Smooth muscle cell (in vitro differentiated cells): Measurements from ENCODE around the gene ZNF750. TPM values are rescaled to one million over a fixed set of nuclear protein-coding genes. Genes with fewer than 3 reads are reported as not detected.
A peak's percentile ranks its signal among the peaks of the same experiment; 100 is the strongest.

Experiments
- DNase-seq: peaks from one replicate; lab custom pipeline; 2025; ENCODE audit not compliant: unreplicated experiment; lab: John Stamatoyannopoulos, UW
- H2AFZ ChIP-seq: fragments of 200-600 bp; sonication (generic); 2 replicates; pipeline ENCODE4 v1.6.0; 2016; ENCODE audit warnings: antibody characterized with exemption, low read depth, mild to moderate bottlenecking
- H3F3A ChIP-seq: fragments of 200-600 bp; sonication (generic); 2 replicates; pipeline ENCODE4 v1.6.0; 2017; ENCODE audit warnings: antibody characterized with exemption, low read depth
- H3K27ac ChIP-seq: fragments of 200-600 bp; sonication (generic); 2 replicates; pipeline ENCODE4 v1.5.1; 2016; ENCODE audit warnings: low read depth, mild to moderate bottlenecking
- H3K27me3 ChIP-seq: fragments of 200-600 bp; sonication (generic); 2 replicates; pipeline ENCODE4 v1.6.1; 2016; ENCODE audit warnings: low read depth, mild to moderate bottlenecking
- H3K36me3 ChIP-seq: fragments of 200-600 bp; sonication (generic); 2 replicates; pipeline ENCODE4 v1.5.1; 2016; ENCODE audit warnings: low read depth
- H3K4me1 ChIP-seq: fragments of 200-600 bp; sonication (generic); 2 replicates; pipeline ENCODE4 v1.5.1; 2016; ENCODE audit warnings: low read depth
- H3K4me2 ChIP-seq: fragments of 200-600 bp; sonication (generic); 2 replicates; pipeline ENCODE4 v1.6.0; 2016; ENCODE audit warnings: mild to moderate bottlenecking
- H3K4me3 ChIP-seq: fragments of 200-600 bp; sonication (generic); 2 replicates; pipeline ENCODE4 v1.5.1; 2016; ENCODE audit warnings: mild to moderate bottlenecking
- H3K79me2 ChIP-seq: fragments of 200-600 bp; sonication (generic); 2 replicates; pipeline ENCODE4 v1.6.0; 2016; ENCODE audit warnings: low read depth, mild to moderate bottlenecking
- H3K9ac ChIP-seq: fragments of 200-600 bp; sonication (generic); 2 replicates; pipeline ENCODE4 v1.6.0; 2016; ENCODE audit warnings: low read depth
- H3K9me3 ChIP-seq: fragments of 200-600 bp; sonication (generic); replicated peaks from 2 replicates; pipeline ENCODE4 v1.5.1; 2016; ENCODE audit warnings: low read depth
- H4K20me1 ChIP-seq: fragments of 200-600 bp; sonication (generic); 2 replicates; pipeline ENCODE4 v1.6.0; 2016; ENCODE audit warnings: low read depth
- WGBS: methylation state at CpG from one replicate; pipeline ENCODE4 v1.1.7; 2016; ENCODE audit warnings: low lambda C conversion rate; 5-methylcytosine and 5-hydroxymethylcytosine counted together
- polyA plus RNA-seq: library from polyadenylated mRNA; unstranded; fragments of >200 nt; fragmentation: Nextera tagmentation; extraction: Ambion mirVana; gene quantifications from 2 replicates; pipeline ENCODE4 v1.2.1, GENCODE V29; 2016
- total RNA-seq: library from RNA; depleted of rRNA; stranded (reverse); fragments of >200 nt; gene quantifications from 2 replicates; pipeline ENCODE4 v1.2.3, GENCODE V29; 2014
- TF ChIP-seq, protein P1 (sequence below): fragments of 200-600 bp; sonication (generic); IDR thresholded peaks from 2 replicates; pipeline ENCODE4 v1.5.1; 2017; ENCODE audit warnings: borderline replicate concordance, mild to moderate bottlenecking, antibody characterized with exemption; ENCODE audit not compliant: insufficient read depth, poor library complexity, severe bottlenecking

ZNF750 gene
- total RNA-seq (4.5 and 7.1 TPM in 2 replicates), polyA plus RNA-seq (0.93 and 3.2 TPM in 2 replicates)

DNA sequence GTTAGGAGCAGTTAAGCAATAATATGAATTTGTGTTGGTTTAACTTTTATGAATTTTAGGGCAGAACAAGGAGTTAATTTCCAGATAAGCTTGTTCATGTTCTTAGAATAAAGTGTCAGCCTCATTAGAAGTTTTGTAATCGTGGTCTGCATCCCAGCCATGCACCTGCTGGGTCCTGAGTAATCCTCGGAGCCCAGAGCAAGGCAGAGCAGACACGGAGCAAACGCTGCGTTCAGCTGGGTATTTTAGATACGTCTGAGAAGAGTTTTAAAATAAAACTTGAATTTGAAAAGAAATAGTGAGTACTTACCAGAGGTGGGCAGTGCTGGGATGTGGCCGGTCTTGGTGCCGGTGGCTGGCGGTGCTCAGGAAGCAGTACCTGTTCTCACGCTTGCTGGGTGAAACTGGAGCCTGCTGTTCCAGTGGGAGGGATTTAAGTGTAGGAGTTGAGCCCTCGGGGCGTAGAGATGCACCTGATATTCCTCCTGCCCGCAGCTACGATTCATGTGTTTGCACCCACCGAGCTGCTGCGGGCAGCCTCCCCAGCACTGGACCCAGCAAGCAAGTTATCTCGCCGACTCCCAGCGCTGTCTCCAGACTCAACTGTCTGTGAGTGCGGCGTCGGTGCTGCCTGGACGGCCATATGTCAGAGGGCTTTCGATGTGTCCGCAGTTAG, at the start of gene ZNF750:
Gene ZNF750, minus strand, starts transcription at position 406 of the 676 bp plus-strand sequence. CDS start 7,568 bp downstream, outside the sequence.
- Histone ChIP-seq H2AFZ (no peak within 1 kb of the TSS), H3K4me1 (peaks cover 27% of the 10 kb centered on the region), H3K4me3 (peak within 1 kb of the TSS; percentile 42), H3K79me2 (no peaks in the 10 kb centered on the region), H3K9me3 (no peaks in the 10 kb centered on the region), H3K27me3 (no peaks in the 10 kb centered on the region), H4K20me1 (no peaks in the 10 kb centered on the region), H3K36me3 (no peaks in the 10 kb centered on the region), H3K4me2 (peak within 1 kb of the TSS; percentile 79), H3K9ac (peak within 1 kb of the TSS; percentile 63), H3F3A (peaks cover 11% of the 10 kb centered on the region), H3K27ac (peak within 1 kb of the TSS; percentile 71)
- DNase-seq, result no peak
- TF ChIP-seq, protein P1, sequence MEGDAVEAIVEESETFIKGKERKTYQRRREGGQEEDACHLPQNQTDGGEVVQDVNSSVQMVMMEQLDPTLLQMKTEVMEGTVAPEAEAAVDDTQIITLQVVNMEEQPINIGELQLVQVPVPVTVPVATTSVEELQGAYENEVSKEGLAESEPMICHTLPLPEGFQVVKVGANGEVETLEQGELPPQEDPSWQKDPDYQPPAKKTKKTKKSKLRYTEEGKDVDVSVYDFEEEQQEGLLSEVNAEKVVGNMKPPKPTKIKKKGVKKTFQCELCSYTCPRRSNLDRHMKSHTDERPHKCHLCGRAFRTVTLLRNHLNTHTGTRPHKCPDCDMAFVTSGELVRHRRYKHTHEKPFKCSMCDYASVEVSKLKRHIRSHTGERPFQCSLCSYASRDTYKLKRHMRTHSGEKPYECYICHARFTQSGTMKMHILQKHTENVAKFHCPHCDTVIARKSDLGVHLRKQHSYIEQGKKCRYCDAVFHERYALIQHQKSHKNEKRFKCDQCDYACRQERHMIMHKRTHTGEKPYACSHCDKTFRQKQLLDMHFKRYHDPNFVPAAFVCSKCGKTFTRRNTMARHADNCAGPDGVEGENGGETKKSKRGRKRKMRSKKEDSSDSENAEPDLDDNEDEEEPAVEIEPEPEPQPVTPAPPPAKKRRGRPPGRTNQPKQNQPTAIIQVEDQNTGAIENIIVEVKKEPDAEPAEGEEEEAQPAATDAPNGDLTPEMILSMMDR, result no peak
- WGBS, result 81% methylated on average over 25 of the region's 25 CpGs

DNA sequence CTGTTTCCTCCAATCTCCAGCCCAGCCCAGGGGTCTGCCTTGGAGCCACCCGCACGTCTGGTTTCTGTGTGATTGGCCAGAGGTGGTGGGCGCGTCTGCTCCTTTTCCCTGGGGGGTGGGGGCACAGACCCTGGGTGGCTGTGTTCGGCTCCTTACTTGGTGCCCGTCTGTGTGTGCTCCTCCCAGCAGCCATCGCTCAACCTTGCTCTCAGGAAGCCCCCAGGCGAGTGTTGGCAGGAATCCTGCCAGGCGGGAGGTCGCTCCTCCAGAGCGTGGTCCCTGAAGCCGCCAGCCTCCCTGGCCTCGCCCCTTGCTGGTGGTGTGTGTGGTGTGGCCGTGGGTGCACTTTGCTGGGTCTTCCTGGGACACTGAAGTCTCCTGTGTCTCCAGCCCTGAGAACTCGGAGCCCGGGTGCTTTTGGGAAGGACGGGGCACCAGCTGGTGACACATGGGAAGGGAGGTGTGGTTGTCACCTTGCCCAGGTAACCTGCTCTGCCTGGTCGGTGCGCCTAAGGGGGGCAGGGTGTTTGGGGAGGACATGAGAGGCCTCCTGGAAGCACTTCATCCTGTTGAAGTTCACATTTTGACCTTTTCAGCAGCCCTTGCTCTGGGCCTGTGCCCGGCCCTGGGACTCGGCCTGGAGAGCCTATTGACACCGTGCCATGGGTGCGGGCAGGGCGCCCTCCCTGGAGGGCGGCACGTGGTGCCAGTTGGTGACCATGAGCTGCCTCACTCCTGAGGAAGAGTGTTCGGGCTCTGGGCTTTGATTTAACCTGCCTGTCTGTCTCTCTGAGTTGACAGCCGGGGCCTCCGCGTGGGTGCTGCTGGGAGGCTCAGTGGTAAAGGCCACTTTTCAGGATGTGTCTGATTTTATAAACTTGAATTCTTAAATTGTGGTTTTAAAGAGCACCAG, 49.0 kb upstream of the ZNF750 start:
- H3K9me3 ChIP-seq, result no peaks in the 10 kb centered on the region
- H3F3A ChIP-seq, result peaks cover 5% of the 10 kb centered on the region
- H3K4me1 ChIP-seq, result peaks cover 17% of the 10 kb centered on the region
- no peaks in the 10 kb centered on the region for H3K36me3 ChIP-seq
- H4K20me1 ChIP-seq, result no peaks in the 10 kb centered on the region
- peaks cover 4% of the 10 kb centered on the region for H3K79me2 ChIP-seq
- H2AFZ ChIP-seq, result no peak overlapping the region
- TF ChIP-seq, protein P1, result no peak
- peak overlapping the region; percentile 20 for H3K27ac ChIP-seq
- no peak overlapping the region for H3K4me3 ChIP-seq
- no peaks in the 10 kb centered on the region for H3K27me3 ChIP-seq
- no peak overlapping the region for H3K4me2 ChIP-seq
- DNase-seq, result no peak
- 86% methylated on average over 30 of the region's 30 CpGs for WGBS
- H3K9ac ChIP-seq, result no peak overlapping the region

DNA sequence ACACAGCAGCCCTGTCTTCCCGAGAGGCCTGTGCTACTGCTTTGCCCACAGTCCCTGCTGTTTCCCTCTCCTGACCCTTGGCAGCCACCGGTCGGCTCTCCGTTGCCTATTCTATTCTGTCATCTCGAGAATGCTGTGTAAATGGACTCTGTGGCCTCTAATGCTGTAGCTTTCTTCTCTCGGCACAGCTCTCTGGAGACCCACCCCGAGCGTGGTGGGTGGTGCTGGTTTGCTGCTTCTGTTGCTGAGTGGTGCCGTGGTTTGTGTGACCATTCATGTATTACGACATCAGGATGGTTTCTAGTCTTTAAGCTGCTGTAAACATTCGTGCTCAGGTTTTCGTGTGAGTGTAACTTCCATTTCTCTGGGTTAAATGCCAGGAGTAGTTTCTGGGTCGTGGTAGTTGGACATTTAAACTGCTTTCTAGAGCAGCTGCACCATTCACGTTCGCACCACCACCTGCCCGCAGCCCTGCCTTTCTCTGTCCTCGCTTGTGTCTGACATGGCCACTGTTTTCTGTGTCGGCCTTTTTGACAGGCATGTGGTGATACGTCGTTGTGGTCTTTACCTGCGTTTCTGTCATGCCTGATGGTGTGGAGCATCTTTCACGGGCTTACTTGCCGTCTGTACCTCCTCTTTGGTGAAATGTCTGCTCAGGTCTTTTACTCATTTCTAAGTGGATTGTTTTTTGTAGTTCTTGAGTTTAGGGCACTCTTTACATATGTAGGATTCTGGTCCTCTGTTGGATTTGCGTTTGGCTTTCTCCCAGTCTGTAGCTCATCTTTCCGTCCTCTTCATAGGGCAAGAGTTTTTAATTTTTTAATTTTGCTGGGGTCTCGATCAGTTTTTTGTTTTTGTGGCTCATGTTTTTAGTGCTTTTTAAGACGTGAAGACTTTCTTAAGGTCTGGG, 47.7 kb upstream of the ZNF750 start:
- Histone ChIP-seq H3K27ac (peak overlapping the region; percentile 60), H3K4me3 (no peak overlapping the region), H3K4me2 (peak overlapping the region; percentile 22), H4K20me1 (no peaks in the 10 kb centered on the region), H3K27me3 (no peaks in the 10 kb centered on the region), H3K79me2 (peaks cover 4% of the 10 kb centered on the region), H2AFZ (no peak overlapping the region), H3F3A (peaks cover 5% of the 10 kb centered on the region), H3K4me1 (peaks cover 17% of the 10 kb centered on the region), H3K9me3 (no peaks in the 10 kb centered on the region), H3K36me3 (no peaks in the 10 kb centered on the region), H3K9ac (no peak overlapping the region)
- TF ChIP-seq, protein P1, result no peak
- DNase-seq, result no peak
- 77% methylated on average over 27 of the region's 27 CpGs for WGBS
